ENCODE measurements around the gene CDKAL1.

Gene CDKAL1

GRCh38 chr6:20674664-20675063 is 140.4 kb downstream of the CDKAL1 start:
- H3K27ac ChIP-seq, result no peak overlapping the region
- TF ChIP-seq CTCF (conservative IDR thresholded peaks at IDR 0.05), result no peak

GRCh38 chr6:20678831-20679352 is 144.6 kb downstream of the CDKAL1 start:
- TF ChIP-seq CTCF (conservative IDR thresholded peaks at IDR 0.05), result no peak
- H3K27ac ChIP-seq, result no peak overlapping the region

GRCh38 chr6:20680697-20681165 is 146.5 kb downstream of the CDKAL1 start:
- no peak for TF ChIP-seq CTCF (conservative IDR thresholded peaks at IDR 0.05)
- peak overlapping the region; percentile 0 for H3K27ac ChIP-seq

GRCh38 chr6:20681243-20681684 is 147.0 kb downstream of the CDKAL1 start:
- peak overlapping the region; percentile 0 for H3K27ac ChIP-seq
- TF ChIP-seq CTCF (conservative IDR thresholded peaks at IDR 0.05), result no peak

GRCh38 chr6:20684474-20684873 is 150.2 kb downstream of the CDKAL1 start:
- no peak for TF ChIP-seq CTCF (conservative IDR thresholded peaks at IDR 0.05)
- H3K27ac ChIP-seq, result no peak overlapping the region

- H3K27ac ChIP-seq, result no peak overlapping the region
- no peak for TF ChIP-seq CTCF (conservative IDR thresholded peaks at IDR 0.05)
Measured at GRCh38 chr6:20686142-20686541, 151.9 kb downstream of the CDKAL1 start.

- H3K27ac ChIP-seq, result no peak overlapping the region
- TF ChIP-seq CTCF (conservative IDR thresholded peaks at IDR 0.05), result no peak
Measured at GRCh38 chr6:20687494-20687893, 153.2 kb downstream of the CDKAL1 start.
